ENCODE results near the gene SLC8A2. TPM values are rescaled to one million over a fixed set of nuclear protein-coding genes. Genes with fewer than 3 reads are reported as not detected.

Gene SLC8A2
- total and polyA plus RNA-seq, 2 of the 8 experiments (the other 6 are each of a cell fraction or from before 2014, with no cell fraction given), result 7.3 to 12.4 TPM

GRCh38 chr19:47509170-47509847 is 37.6 kb upstream of the SLC8A2 start (continued):
- no peak for TF ChIP-seq RAD21 (IDR thresholded peaks at IDR 0.05 in 1 of 2, conservative IDR thresholded peaks at IDR 0.05 in 1 of 2; ENCODE audit: low read depth in 2 of 2, low read length in 2 of 2)
- TF ChIP-seq FOSL1 (IDR thresholded peaks at IDR 0.05; ENCODE audit: insufficient read depth, low read depth, low read length), result no peak
- no peak for TF ChIP-seq CHD2 (IDR thresholded peaks at IDR 0.05; ENCODE audit: low read length)
- no peak for TF ChIP-seq SRF (IDR thresholded peaks at IDR 0.05; ENCODE audit: low read depth, low read length)
- no peak for TF ChIP-seq SAP30 (IDR thresholded peaks at IDR 0.05; ENCODE audit: insufficient read depth, insufficient replicate concordance, low read length)
